Spinal cord (tissue), 10 donors: ENCODE results near the gene DPP6. TPM values are rescaled to one million over a fixed set of nuclear protein-coding genes. Genes with fewer than 3 reads are reported as not detected.
A peak's percentile ranks its signal among the peaks of the same experiment; 100 is the strongest.
"Not testable (repeated sequence)": the region's sequence is repeated elsewhere in the genome, so short reads cannot be mapped to it uniquely, and the experiment has no call there.

Experiments
- DNase-seq, 6 donors: peaks; one replicate each; pipeline versions ENCODE4 v3.0.0 to v3.0.0-alpha.2; 2013 to 2015; ENCODE audit warnings: low spot score in 6 of 6, low read depth in 4 of 6
- H3K27ac ChIP-seq: one replicate; pipeline ENCODE4 v1.5.1; 2013; ENCODE audit warnings: low read depth, low read length, control low read depth
- H3K27me3 ChIP-seq: one replicate; pipeline ENCODE4 v1.6.1; 2013; ENCODE audit warnings: low read length; ENCODE audit not compliant: control insufficient read depth, insufficient read depth
- H3K36me3 ChIP-seq: one replicate; pipeline ENCODE4 v1.6.1; 2013; ENCODE audit warnings: low read length; ENCODE audit not compliant: control insufficient read depth, insufficient read depth
- H3K4me1 ChIP-seq: one replicate; pipeline ENCODE4 v1.6.1; 2013; ENCODE audit warnings: low read length; ENCODE audit not compliant: control insufficient read depth, insufficient read depth
- H3K4me3 ChIP-seq: one replicate; pipeline ENCODE4 v1.5.1; 2013; ENCODE audit warnings: low read depth, low read length, control low read depth
- H3K9me3 ChIP-seq: one replicate; pipeline ENCODE4 v1.6.1; 2013; ENCODE audit warnings: low read length; ENCODE audit not compliant: control insufficient read depth, insufficient read depth
- WGBS: methylation state at CpG from one replicate; pipeline ENCODE4 v1.1.5; 2013; ENCODE audit warnings: missing lambda C conversion rate; ENCODE audit not compliant: insufficient coverage; 5-methylcytosine and 5-hydroxymethylcytosine counted together
- polyA plus RNA-seq, 2 donors: library from polyadenylated mRNA; unstranded; fragments of 120-200 nt; gene quantifications; one replicate each; pipeline ENCODE4 v1.2.1, GENCODE V29; 2013; ENCODE audit not compliant: insufficient read length in 2 of 2
- total RNA-seq, 2 donors: library from RNA; depleted of rRNA in 1 of 2; stranded (reverse); fragments of 120-200 nt in 1 of 2; fragments of >200 nt in 1 of 2; gene quantifications; one replicate each; pipeline versions ENCODE4 v1.2.3 to v1.2.4, GENCODE V29; 2013 to 2014
- donor health status: healthy.

DPP6 gene
- total and polyA plus RNA-seq, 4 donors, result 36.3 to 104 (median 78.5) TPM

DNA sequence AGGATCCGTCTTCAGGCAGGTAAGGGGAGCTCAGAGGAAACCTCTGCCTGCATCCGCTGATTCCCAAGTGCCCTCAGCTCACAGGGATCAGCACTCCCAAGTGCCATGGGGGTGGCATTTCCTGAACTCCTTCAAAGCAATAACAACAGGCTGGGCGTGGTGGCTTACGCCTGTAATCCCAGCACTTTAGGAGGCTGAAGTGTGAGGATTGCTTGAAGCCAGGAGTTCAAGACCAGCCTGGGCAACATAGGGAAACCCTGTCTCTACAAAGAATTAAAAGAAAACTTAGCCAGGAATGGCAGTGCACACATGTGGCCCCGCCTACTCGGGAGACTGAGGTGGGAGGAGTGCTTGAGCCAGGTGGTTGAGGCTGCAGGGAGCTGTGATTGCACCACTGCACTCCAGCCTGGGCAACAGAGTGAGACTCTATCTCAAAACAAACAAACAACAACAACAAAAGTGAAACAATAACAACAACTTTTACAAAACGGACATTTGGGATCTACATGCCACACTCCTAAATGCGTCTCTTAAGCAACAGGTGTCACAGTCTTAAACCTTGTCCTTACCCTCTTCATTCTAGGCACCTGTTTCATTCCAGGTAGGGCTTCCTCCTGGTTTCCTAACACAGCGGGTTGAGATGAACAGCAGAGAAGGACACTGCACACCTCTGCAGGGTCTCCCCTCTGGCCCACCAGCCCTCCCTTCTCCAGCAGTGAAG lies 877.0 kb downstream of the DPP6 start:
- H3K9me3 ChIP-seq, result no peaks in the 10 kb centered on the region
- no peaks in the 10 kb centered on the region for H3K36me3 ChIP-seq
- peak overlapping the region; percentile 51 for H3K4me3 ChIP-seq
- 92% methylated on average over 7 of the region's 9 CpGs for WGBS
- peaks cover 2% of the 10 kb centered on the region for H3K27me3 ChIP-seq
- H3K27ac ChIP-seq, result no peak overlapping the region
- no peak for DNase-seq
- no peaks in the 10 kb centered on the region for H3K4me1 ChIP-seq

DNA sequence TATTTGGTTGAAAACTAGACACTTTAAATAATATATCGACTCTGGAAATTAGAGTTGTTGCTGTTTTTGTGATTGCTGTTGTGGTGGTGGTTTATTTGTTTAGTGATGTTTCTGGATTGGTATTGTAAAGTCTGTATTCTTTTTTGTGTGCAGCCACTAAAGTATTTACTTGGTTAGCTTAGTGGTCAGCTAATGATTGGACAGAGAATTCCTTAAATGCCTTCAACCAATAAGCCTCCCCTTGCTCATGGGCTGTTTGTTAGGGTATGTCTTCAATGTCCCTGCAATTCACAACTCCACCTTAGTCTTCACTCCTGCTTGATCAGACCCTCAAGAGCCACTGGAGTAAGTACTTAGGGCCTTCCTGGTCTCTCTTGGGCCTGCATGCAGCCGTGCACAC lies 879.7 kb downstream of the DPP6 start:
- no peak overlapping the region for H3K27ac ChIP-seq
- no peak overlapping the region for H3K4me3 ChIP-seq
- H3K27me3 ChIP-seq, result peaks cover 2% of the 10 kb centered on the region
- H3K9me3 ChIP-seq, result peaks cover 3% of the 10 kb centered on the region
- H3K36me3 ChIP-seq, result no peaks in the 10 kb centered on the region
- WGBS, result 100% methylated on average over 1 of the region's 2 CpGs
- no peaks in the 10 kb centered on the region for H3K4me1 ChIP-seq
- DNase-seq, result no peak

DNA sequence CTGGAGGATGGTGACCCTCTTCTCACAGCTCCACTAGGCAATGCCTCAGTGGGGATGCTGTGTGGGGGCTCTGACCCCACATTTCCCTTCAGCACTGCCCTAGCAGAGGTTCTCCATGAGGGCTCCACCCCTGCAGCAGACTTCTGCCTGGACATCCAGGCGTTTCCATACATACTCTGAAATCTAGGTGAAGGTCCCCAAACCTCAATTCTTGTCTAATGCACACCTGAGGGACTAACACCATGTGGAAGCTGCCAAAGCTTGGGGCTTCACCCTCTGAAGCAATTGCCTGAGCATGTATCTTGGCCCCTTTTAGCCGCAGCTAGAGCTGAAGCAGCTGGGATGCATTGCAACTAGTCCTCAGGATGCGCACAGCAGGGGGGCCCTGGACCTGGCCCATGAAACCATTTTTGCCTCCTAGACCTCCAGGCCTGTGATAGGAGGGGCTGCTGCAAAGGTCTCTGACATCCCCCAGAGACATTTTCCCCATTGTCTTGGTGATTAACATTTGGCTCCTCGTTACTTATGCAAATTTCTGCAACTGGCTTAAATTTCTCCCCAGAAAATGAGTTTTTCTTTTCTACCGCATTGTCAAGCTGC lies 882.3 kb downstream of the DPP6 start:
- H3K27ac ChIP-seq, H3K4me1 ChIP-seq, H3K9me3 ChIP-seq, DNase-seq, H3K27me3 ChIP-seq, H3K36me3 ChIP-seq, H3K4me3 ChIP-seq: not testable (repeated sequence)
- 87% methylated on average over 5 of the region's 5 CpGs for WGBS

DNA sequence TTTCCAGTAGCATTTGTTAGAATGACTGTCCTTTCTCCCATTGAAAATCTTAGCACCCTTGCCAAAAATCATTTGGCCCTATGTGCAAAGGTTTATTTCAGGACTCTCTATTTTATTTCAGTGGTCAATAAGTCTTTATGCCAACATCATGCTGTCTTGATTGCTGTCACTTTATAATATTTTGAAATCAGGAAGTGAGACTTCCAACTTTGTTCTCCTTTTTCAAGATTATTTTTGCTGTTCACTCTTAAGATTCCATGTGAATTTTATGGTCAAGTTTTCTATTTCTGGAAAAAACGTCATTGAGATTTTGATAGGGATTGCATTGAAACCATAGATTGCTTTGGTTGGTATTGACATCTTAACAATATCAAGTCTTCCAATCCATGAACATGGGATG lies 885.6 kb downstream of the DPP6 start:
- Histone ChIP-seq H3K27me3 (no peaks in the 10 kb centered on the region), H3K27ac (no peak overlapping the region), H3K4me1 (no peaks in the 10 kb centered on the region), H3K9me3 (peaks cover 3% of the 10 kb centered on the region), H3K36me3 (no peaks in the 10 kb centered on the region), H3K4me3 (no peak overlapping the region)
- WGBS, result no CpG with 5 or more reads among the region's 1 CpG
- DNase-seq, result no peak

DNA sequence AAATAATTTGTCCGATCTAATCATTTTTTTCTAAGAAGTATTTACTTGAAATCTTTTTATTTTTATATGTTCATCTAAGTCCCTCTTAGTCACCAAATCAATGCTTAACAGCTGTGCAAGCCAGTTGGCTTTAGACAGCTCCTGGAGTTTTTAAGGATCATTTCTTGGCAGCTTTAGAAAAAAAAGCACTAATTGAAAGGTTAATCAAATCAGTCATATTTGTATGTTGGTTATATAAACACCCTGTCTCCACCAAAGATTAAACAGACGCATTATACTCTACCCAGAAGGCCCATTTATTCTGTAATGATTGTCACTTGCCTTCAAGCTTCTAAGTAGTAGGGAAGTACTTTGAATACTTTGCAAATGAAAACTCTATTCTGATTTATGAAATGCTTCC lies 890.5 kb downstream of the DPP6 start:
- no peak overlapping the region for H3K4me3 ChIP-seq
- no peaks in the 10 kb centered on the region for H3K27me3 ChIP-seq
- H3K9me3 ChIP-seq, result no peaks in the 10 kb centered on the region
- WGBS, result no CpG with 5 or more reads among the region's 2 CpGs
- H3K36me3 ChIP-seq, result peaks cover 16% of the 10 kb centered on the region
- peak in 1 of 6 donors; percentile 19 for DNase-seq
- no peaks in the 10 kb centered on the region for H3K4me1 ChIP-seq
- H3K27ac ChIP-seq, result no peak overlapping the region
